Neural crest cell (in vitro differentiated cells): Measurements from ENCODE around the gene CCDC142. TPM values are rescaled to one million over a fixed set of nuclear protein-coding genes. Genes with fewer than 3 reads are reported as not detected.
A peak's percentile ranks its signal among the peaks of the same experiment; 100 is the strongest.

Experiments
- DNase-seq: peaks from one replicate; pipeline ENCODE4 v3.0.0; 2021; ENCODE audit warnings: low read depth, mixed read lengths, low spot score
- H3K27ac Mint-ChIP-seq: one replicate; pipeline ENCODE4 v1.8.0; 2021; ENCODE audit warnings: mild to moderate bottlenecking, mixed read lengths; ENCODE audit not compliant: unreplicated experiment
- H3K27me3 Mint-ChIP-seq: 2 replicates; pipeline ENCODE4 v1.8.0; 2021; ENCODE audit warnings: low read depth, mild to moderate bottlenecking, mixed read lengths
- H3K36me3 Mint-ChIP-seq: 2 replicates; pipeline ENCODE4 v1.8.0; 2021; ENCODE audit warnings: low read depth, mild to moderate bottlenecking, mixed read lengths
- H3K4me1 Mint-ChIP-seq: 2 replicates; pipeline ENCODE4 v1.8.0; 2021; ENCODE audit warnings: mixed read lengths
- H3K4me3 Mint-ChIP-seq: one replicate; pipeline ENCODE4 v1.8.0; 2021; ENCODE audit warnings: mild to moderate bottlenecking, mixed read lengths
- H3K9me3 Mint-ChIP-seq: 2 replicates; pipeline ENCODE4 v1.8.0; 2021; ENCODE audit warnings: mixed read lengths
- total RNA-seq: library from RNA; stranded (reverse); gene quantifications from 2 replicates; pipeline ENCODE4 v1.2.1, GENCODE V29; 2021
- TF ChIP-seq, protein P1 (sequence below): fragments of 200-600 bp; sonication (generic); conservative IDR thresholded peaks from 2 replicates; pipeline ENCODE4 v1.5.0; 2021; ENCODE audit warnings: antibody characterized with exemption, mild to moderate bottlenecking

Gene CCDC142
- total RNA-seq, 1 donor from 2014 or later, result 35.0 TPM

DNA sequence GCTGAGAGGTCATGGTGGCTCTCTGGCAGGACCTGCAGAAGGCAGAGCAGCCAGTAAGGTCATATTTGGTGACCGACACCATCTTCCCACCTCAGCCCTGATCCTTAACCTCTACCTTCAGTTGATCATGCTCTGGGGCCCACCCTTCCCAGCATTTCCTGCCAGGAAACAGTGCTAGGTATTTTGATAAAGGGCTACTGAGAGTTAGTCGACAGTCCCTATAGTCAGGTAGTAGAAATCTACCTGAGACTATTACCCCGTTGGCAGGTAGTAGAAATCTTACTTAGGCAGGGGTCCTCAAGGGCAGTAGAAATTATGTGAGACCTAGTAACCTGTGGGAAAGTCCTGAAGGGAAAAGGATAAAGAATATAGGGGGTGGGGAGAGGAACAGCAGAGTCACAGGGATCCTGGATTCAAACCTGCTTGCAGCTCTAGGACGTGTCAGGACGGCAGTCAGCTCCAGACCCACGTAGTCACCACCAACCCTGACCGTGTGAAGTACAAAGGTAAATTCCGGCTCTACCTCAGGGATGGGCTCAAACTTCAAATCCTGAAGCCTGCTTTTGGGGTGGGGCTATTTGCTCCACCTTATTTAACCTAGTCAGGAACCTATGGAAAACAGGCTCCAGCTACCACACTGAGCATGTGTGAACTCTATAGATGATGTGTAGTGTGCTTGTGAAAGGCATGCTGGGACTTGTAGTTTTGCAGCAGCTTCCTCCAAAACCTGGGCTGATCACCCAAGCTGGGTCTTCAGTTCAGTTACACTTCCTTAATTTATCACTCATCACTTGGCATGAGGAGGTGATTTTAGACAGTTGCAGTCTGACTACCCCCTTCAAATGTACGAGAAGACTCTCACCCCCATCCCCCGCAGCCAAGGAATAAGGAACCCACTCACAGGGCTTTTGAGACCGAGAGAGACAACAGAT, 43.2 kb upstream of the CCDC142 start, which contains the start of gene DQX1:
Gene DQX1, minus strand, starts transcription at position 515 of the 932 bp plus-strand sequence. Its CDS starts 502 bp downstream, at position 13.
- no peak within 1 kb of the TSS for H3K27ac Mint-ChIP-seq
- H3K4me3 Mint-ChIP-seq, result peak within 1 kb of the TSS; percentile 90
- no peak for DNase-seq
- TF ChIP-seq, protein P1, sequence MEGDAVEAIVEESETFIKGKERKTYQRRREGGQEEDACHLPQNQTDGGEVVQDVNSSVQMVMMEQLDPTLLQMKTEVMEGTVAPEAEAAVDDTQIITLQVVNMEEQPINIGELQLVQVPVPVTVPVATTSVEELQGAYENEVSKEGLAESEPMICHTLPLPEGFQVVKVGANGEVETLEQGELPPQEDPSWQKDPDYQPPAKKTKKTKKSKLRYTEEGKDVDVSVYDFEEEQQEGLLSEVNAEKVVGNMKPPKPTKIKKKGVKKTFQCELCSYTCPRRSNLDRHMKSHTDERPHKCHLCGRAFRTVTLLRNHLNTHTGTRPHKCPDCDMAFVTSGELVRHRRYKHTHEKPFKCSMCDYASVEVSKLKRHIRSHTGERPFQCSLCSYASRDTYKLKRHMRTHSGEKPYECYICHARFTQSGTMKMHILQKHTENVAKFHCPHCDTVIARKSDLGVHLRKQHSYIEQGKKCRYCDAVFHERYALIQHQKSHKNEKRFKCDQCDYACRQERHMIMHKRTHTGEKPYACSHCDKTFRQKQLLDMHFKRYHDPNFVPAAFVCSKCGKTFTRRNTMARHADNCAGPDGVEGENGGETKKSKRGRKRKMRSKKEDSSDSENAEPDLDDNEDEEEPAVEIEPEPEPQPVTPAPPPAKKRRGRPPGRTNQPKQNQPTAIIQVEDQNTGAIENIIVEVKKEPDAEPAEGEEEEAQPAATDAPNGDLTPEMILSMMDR, result no peak
- H3K9me3 Mint-ChIP-seq, result peaks cover 2% of the 10 kb centered on the region
- peaks cover 14% of the 10 kb centered on the region for H3K36me3 Mint-ChIP-seq
- H3K4me1 Mint-ChIP-seq, result peaks cover 20% of the 10 kb centered on the region
- H3K27me3 Mint-ChIP-seq, result peaks cover 30% of the 10 kb centered on the region

DNA sequence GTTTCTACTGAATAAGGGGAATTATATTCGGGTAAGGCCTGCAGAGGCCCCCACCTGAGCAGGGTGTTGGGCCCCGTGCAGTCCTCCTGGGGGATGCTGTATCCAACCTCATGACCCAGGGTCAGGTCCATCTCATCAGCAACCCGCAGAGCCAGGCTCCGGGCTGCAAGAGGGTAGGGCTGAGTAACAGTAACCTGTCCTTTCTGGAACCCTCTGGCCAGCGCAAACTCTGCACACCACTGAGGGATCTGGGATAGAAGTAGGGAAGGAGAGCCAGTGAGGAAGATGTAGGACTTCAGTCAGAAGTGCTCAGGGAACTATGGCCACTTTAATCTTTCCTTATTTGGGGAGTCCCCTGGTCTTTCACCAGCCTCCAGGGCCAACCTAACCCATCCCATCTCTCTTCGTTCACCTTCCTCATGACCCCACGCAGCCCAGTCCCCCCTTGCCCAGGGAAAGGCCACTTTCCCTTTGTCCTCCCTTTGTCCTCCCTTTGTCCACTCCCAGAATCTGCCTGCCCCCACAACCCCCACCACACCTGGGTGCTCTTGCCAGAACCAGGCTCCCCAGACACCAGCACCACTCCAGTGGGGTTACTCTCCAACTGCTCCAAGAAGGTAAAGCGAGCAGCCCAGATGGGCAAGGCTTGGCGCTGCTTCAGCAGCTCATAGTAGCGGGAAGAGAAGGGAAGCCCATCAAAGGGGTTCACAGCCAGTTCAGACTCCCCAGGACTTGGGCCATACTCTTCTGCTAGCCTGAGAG, 42.3 kb upstream of the CCDC142 start:
- DNase-seq, result no peak
- TF ChIP-seq, protein P1, result no peak
- H3K9me3 Mint-ChIP-seq, result peaks cover 2% of the 10 kb centered on the region
- peaks cover 14% of the 10 kb centered on the region for H3K4me1 Mint-ChIP-seq
- peaks cover 39% of the 10 kb centered on the region for H3K27me3 Mint-ChIP-seq
- H3K27ac Mint-ChIP-seq, result no peak overlapping the region
- peak overlapping the region; percentile 51 for H3K4me3 Mint-ChIP-seq
- peaks cover 14% of the 10 kb centered on the region for H3K36me3 Mint-ChIP-seq

DNA sequence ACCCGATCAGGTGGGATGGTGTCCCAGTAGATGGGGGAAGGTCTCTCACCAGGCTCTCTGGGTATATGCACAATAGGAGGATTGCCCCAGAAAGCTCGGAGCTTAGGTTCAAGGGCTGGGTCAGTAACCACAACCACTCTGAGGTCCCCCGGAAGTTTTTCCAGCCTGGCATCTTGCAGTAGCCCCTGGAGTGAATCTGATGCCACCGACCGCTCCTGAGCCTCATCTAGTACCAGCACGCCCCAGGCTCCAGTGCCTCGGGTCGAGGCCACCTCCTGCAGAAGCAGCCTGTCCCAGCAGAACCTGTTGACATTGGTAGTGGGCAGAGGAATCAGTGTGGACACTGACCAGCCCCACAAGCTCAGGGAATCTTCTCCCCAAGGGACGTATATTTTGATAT, 41.2 kb upstream of the CCDC142 start:
- TF ChIP-seq, protein P1, result no peak
- peaks cover 2% of the 10 kb centered on the region for H3K9me3 Mint-ChIP-seq
- DNase-seq, result no peak
- peaks cover 50% of the 10 kb centered on the region for H3K27me3 Mint-ChIP-seq
- peaks cover 12% of the 10 kb centered on the region for H3K4me1 Mint-ChIP-seq
- peaks cover 14% of the 10 kb centered on the region for H3K36me3 Mint-ChIP-seq
- H3K4me3 Mint-ChIP-seq, result peak overlapping the region; percentile 57
- peak overlapping the region; percentile 19 for H3K27ac Mint-ChIP-seq

DNA sequence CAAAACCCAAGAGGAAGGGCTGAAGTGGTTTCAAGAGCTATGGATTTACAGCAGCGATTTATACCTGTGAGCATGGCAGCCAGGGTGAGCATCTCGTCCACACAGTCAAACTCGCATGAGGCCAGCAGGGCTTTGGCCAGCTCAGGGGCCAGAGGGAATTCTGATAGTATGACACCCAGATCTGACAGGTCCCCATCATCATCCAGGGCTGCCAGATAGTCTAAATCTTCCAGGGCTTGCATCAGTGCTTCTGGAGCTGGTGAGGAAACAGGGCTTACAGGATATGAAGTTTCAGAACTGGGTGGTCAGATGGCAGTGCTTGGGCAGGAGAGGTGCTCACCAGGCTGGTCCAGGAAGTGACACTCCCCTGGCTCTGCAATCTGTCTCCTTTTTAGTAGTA, 39.7 kb upstream of the CCDC142 start:
- DNase-seq, result no peak
- Mint-ChIP-seq H3K27me3 (peaks cover 65% of the 10 kb centered on the region), H3K4me1 (no peaks in the 10 kb centered on the region), H3K9me3 (peaks cover 2% of the 10 kb centered on the region), H3K4me3 (no peak overlapping the region), H3K27ac (peak overlapping the region; percentile 5), H3K36me3 (peaks cover 12% of the 10 kb centered on the region)
- TF ChIP-seq, protein P1, result no peak

DNA sequence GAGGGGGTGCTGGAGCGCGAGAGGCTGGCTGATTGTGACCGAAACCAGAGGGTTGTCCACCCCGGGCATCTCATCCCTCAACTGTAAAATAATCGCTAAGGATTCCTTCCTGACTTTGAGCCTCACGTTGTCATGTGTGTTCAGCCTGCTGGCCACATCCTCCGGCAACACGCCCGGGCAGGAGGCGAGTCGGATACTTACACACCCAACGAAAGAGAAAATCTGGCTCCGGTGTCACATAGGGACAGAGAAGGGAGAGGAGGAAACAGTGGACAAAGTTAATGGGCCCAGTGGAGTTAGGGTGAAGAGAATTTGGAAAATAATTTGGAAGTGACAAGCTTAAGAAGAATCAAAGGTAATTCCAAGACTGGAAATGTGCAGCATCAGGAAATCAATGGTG, 33.9 kb upstream of the CCDC142 start:
- DNase-seq, result no peak
- H3K4me3 Mint-ChIP-seq, result no peak overlapping the region
- peaks cover 3% of the 10 kb centered on the region for H3K4me1 Mint-ChIP-seq

More for the DNA sequence above, 33.9 kb upstream of the CCDC142 start:
- Mint-ChIP-seq H3K27ac (no peak overlapping the region), H3K36me3 (peaks cover 6% of the 10 kb centered on the region), H3K27me3 (peaks cover 94% of the 10 kb centered on the region), H3K9me3 (no peaks in the 10 kb centered on the region)
- TF ChIP-seq, protein P1, result no peak
